Ishikawa (cell line): ENCODE results near the gene TRIM71.

Experiments used
- CEBPB ChIP-seq: IDR thresholded peaks from 2 replicates; pipeline ENCODE4 v1.6.1; 2012
- CREB1 ChIP-seq: IDR thresholded peaks from 2 replicates; pipeline ENCODE4 v1.6.1; 2012; ENCODE audit warnings: low read depth
- EGR1 ChIP-seq: IDR thresholded peaks from 2 replicates; pipeline ENCODE4 v1.6.1; 2012
- EP300 ChIP-seq: IDR thresholded peaks from 2 replicates; pipeline ENCODE4 v1.6.1; 2012; ENCODE audit warnings: borderline replicate concordance
- FOXM1 ChIP-seq: IDR thresholded peaks from 2 replicates; pipeline ENCODE4 v1.6.1; 2012; ENCODE audit warnings: low read depth, borderline replicate concordance
- MAX ChIP-seq: IDR thresholded peaks from 2 replicates; pipeline ENCODE4 v1.6.1; 2012
- NFIC ChIP-seq: IDR thresholded peaks from 2 replicates; pipeline ENCODE4 v1.6.1; 2012
- RAD21 ChIP-seq: IDR thresholded peaks from 2 replicates; pipeline ENCODE4 v1.6.1; 2012; ENCODE audit warnings: low read depth
- REST ChIP-seq: IDR thresholded peaks from 2 replicates; pipeline ENCODE4 v1.6.1; 2012; ENCODE audit warnings: low read depth, mild to moderate bottlenecking
- TAF1 ChIP-seq: IDR thresholded peaks from 2 replicates; pipeline ENCODE4 v1.6.1; 2012; ENCODE audit warnings: low read depth, mild to moderate bottlenecking
- TCF12 ChIP-seq: IDR thresholded peaks from 2 replicates; pipeline ENCODE4 v1.6.1; 2012; ENCODE audit warnings: low read depth
- TEAD4 ChIP-seq: IDR thresholded peaks from 2 replicates; pipeline ENCODE4 v1.6.1; 2012
- USF1 ChIP-seq: IDR thresholded peaks from 2 replicates; pipeline ENCODE4 v1.6.1; 2012
- YY1 ChIP-seq: IDR thresholded peaks from 2 replicates; pipeline ENCODE4 v1.6.1; 2012; ENCODE audit warnings: low read depth
- ZBTB7A ChIP-seq: IDR thresholded peaks from 2 replicates; pipeline ENCODE4 v1.6.1; 2012; ENCODE audit warnings: low read depth

The TRIM71 gene

GRCh38 chr3:32817558-32818228, at the start of gene TRIM71:
TRIM71 (plus strand) TSS chr3:32817997; CDS start chr3:32818081, 84 bp downstream.
- TF ChIP-seq YY1: no peak
- no peak for TF ChIP-seq EGR1
- no peak for TF ChIP-seq ZBTB7A
- no peak for TF ChIP-seq TAF1
- no peak for TF ChIP-seq REST
- no peak for TF ChIP-seq TCF12
- TF ChIP-seq NFIC: no peak
- no peak for TF ChIP-seq CEBPB
- TF ChIP-seq RAD21: no peak
- no peak for TF ChIP-seq FOXM1
- no peak for TF ChIP-seq TEAD4
- TF ChIP-seq USF1: no peak
- no peak for TF ChIP-seq CREB1
- no peak for TF ChIP-seq EP300
- TF ChIP-seq MAX: no peak

- no peak for TF ChIP-seq REST
- no peak for TF ChIP-seq EGR1
- TF ChIP-seq FOXM1: no peak
- no peak for TF ChIP-seq YY1
- TF ChIP-seq MAX: no peak
- TF ChIP-seq NFIC: no peak
- TF ChIP-seq TEAD4: no peak
- no peak for TF ChIP-seq TAF1
- TF ChIP-seq EP300: no peak
- no peak for TF ChIP-seq USF1
- no peak for TF ChIP-seq CREB1
- TF ChIP-seq CEBPB: no peak
- TF ChIP-seq ZBTB7A: no peak
- TF ChIP-seq RAD21: no peak
These were observed 39.4 kb upstream of the TRIM71 start for GRCh38 chr3:32778389-32778788.

- no peak for TF ChIP-seq REST
- TF ChIP-seq CREB1: no peak
- no peak for TF ChIP-seq FOXM1
- no peak for TF ChIP-seq ZBTB7A
- no peak for TF ChIP-seq USF1
- no peak for TF ChIP-seq TAF1
- no peak for TF ChIP-seq MAX
- TF ChIP-seq EGR1: no peak
- TF ChIP-seq NFIC: no peak
- TF ChIP-seq CEBPB: no peak
- no peak for TF ChIP-seq YY1
- no peak for TF ChIP-seq EP300
- TF ChIP-seq TCF12: no peak
- TF ChIP-seq TEAD4: no peak
- no peak for TF ChIP-seq RAD21
These were observed 37.6 kb upstream of the TRIM71 start for GRCh38 chr3:32780071-32780734.
